Colonic mucosa (tissue), 4 donors: ENCODE data around the gene PLPPR4. TPM values are rescaled to one million over a fixed set of nuclear protein-coding genes. Genes with fewer than 3 reads are reported as not detected.

Source experiments
- DNase-seq: peaks from one replicate; pipeline ENCODE4 v3.0.0-alpha.2; 2020
- H3K27ac ChIP-seq: fragments of 200-600 bp; one replicate; pipeline ENCODE4 v1.8.0; 2021
- H3K27me3 ChIP-seq: fragments of 200-600 bp; one replicate; pipeline ENCODE4 v1.8.0; 2021
- H3K36me3 ChIP-seq: fragments of 200-600 bp; one replicate; pipeline ENCODE4 v1.8.0; 2021
- H3K4me1 ChIP-seq: fragments of 200-600 bp; one replicate; pipeline ENCODE4 v1.8.0; 2021; ENCODE audit warnings: mild to moderate bottlenecking
- H3K4me3 ChIP-seq: fragments of 200-600 bp; one replicate; pipeline ENCODE4 v1.8.0; 2021
- H3K9ac ChIP-seq, 2 donors: one replicate each; pipeline ENCODE4 v1.7.0; 2013; ENCODE audit warnings: control low read depth in 2 of 2, low read depth in 2 of 2, low read length in 2 of 2
- H3K9me3 ChIP-seq: fragments of 200-600 bp; one replicate; pipeline ENCODE4 v1.8.0; 2021
- intact Hi-C: fragments of 100-400 bp; cut with DNase I; formaldehyde crosslinking; loops from one replicate; pipeline ENCODE4 v1.14.1; 2022
- total RNA-seq, 2 donors: library from RNA; stranded (reverse); fragmentation: NEBNext Ultra II Directional in 1 of 2; extraction: Animal tissue kit (Norgen Biotek cat#: 25700) in 1 of 2; gene quantifications; one replicate each; pipeline ENCODE4 v1.2.1, GENCODE V29; 2021
- TF ChIP-seq, protein P1 (sequence below): fragments of 200-600 bp; IDR thresholded peaks from one replicate; pipeline ENCODE4 v1.8.0; 2022; ENCODE audit warnings: antibody characterized with exemption, mild to moderate bottlenecking
- donor health status: healthy.
- donor health status: DM: no; HTN: no; CAD: no.
- donor health status: DM: no; HTN: no; CAD: no.

Gene PLPPR4
- total RNA-seq, 2 donors from 2014 or later, result 0.12 to 0.48 TPM

- Histone ChIP-seq H3K27me3 (no peaks in the 10 kb centered on the region), H3K4me1 (no peaks in the 10 kb centered on the region), H3K27ac (no peak overlapping the region), H3K9me3 (no peaks in the 10 kb centered on the region), H3K9ac (no peak overlapping the region), H3K4me3 (no peak overlapping the region), H3K36me3 (no peaks in the 10 kb centered on the region)
- intact Hi-C loops, result no loop called here
- DNase-seq, result no peak
- TF ChIP-seq, protein P1, sequence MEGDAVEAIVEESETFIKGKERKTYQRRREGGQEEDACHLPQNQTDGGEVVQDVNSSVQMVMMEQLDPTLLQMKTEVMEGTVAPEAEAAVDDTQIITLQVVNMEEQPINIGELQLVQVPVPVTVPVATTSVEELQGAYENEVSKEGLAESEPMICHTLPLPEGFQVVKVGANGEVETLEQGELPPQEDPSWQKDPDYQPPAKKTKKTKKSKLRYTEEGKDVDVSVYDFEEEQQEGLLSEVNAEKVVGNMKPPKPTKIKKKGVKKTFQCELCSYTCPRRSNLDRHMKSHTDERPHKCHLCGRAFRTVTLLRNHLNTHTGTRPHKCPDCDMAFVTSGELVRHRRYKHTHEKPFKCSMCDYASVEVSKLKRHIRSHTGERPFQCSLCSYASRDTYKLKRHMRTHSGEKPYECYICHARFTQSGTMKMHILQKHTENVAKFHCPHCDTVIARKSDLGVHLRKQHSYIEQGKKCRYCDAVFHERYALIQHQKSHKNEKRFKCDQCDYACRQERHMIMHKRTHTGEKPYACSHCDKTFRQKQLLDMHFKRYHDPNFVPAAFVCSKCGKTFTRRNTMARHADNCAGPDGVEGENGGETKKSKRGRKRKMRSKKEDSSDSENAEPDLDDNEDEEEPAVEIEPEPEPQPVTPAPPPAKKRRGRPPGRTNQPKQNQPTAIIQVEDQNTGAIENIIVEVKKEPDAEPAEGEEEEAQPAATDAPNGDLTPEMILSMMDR, result no peak
These were observed 37.0 kb upstream of the PLPPR4 start for GRCh38 chr1:99227056-99227897.

DNA sequence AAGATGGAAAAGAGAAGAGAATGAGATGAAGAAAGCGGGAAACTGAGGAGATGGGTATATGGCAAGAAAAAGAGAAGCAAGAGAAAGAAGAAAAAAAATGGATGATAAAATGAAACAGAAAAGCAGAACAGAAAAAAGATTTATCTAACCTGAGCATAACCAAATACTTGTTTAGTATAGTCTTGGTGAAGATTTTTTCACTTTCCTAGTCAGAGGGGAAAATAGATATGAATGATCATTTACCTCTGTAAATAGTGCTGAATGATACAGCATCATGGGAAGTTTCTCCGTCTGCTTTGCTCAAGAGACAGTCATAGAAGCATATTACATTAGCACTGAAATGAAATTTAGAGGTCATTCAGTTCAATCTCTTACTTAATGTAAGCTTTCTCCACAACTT lies 36.1 kb upstream of the PLPPR4 start:
- Histone ChIP-seq H3K9ac (no peak overlapping the region), H3K36me3 (no peaks in the 10 kb centered on the region), H3K27me3 (no peaks in the 10 kb centered on the region), H3K4me3 (no peak overlapping the region), H3K4me1 (no peaks in the 10 kb centered on the region), H3K9me3 (no peaks in the 10 kb centered on the region), H3K27ac (no peak overlapping the region)
- intact Hi-C loops, result no loop called here
- DNase-seq, result no peak
- TF ChIP-seq, protein P1, result no peak

- intact Hi-C loops, result no loop called here
- DNase-seq, result no peak
- H3K27ac ChIP-seq, result no peak overlapping the region
These were observed 35.2 kb upstream of the PLPPR4 start for GRCh38 chr1:99229122-99229521.

DNA sequence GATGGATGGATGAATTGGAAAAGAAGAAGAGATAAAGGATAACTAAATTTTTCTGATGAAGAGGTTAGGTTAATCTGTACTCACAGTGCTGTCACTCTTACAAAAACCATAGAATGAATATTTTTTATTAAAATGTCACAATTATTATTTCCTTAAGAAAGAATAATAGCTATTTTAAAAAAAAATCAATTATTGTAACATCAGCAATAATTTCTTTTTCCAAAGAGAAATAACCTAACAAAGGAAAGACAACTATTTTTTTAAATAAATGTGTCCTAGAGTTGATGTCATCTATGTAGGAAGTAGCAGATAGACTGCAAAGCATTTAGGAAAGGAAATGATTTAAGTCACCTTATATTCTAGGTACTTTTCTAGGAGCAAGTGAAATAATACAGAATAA lies 33.6 kb upstream of the PLPPR4 start:
- H3K27ac ChIP-seq, result no peak overlapping the region
- H3K36me3 ChIP-seq, result no peaks in the 10 kb centered on the region
- no peaks in the 10 kb centered on the region for H3K9me3 ChIP-seq
- DNase-seq, result no peak
- H3K4me1 ChIP-seq, result no peaks in the 10 kb centered on the region
- no peaks in the 10 kb centered on the region for H3K27me3 ChIP-seq
- intact Hi-C loops, result no loop called here
- no peak overlapping the region for H3K9ac ChIP-seq
- TF ChIP-seq, protein P1, result no peak
- H3K4me3 ChIP-seq, result no peak overlapping the region

More at GRCh38 chr1:99229122-99229521, 35.2 kb upstream of the PLPPR4 start:
- H3K9me3 ChIP-seq, result no peaks in the 10 kb centered on the region
- TF ChIP-seq, protein P1, result no peak
- H3K27me3 ChIP-seq, result no peaks in the 10 kb centered on the region
- H3K36me3 ChIP-seq, result no peaks in the 10 kb centered on the region
- no peaks in the 10 kb centered on the region for H3K4me1 ChIP-seq
- no peak overlapping the region for H3K4me3 ChIP-seq
- no peak overlapping the region for H3K9ac ChIP-seq

GRCh38 chr1:99232172-99232571 lies 32.1 kb upstream of the PLPPR4 start:
- TF ChIP-seq, protein P1, result no peak
- H3K27me3 ChIP-seq, result no peaks in the 10 kb centered on the region
- H3K27ac ChIP-seq, result no peak overlapping the region
- H3K36me3 ChIP-seq, result no peaks in the 10 kb centered on the region
- H3K9me3 ChIP-seq, result no peaks in the 10 kb centered on the region
- intact Hi-C loops, result no loop called here
- no peak for DNase-seq
- no peak overlapping the region for H3K4me3 ChIP-seq
- H3K4me1 ChIP-seq, result no peaks in the 10 kb centered on the region
- no peak overlapping the region for H3K9ac ChIP-seq
